Stimulated activated CD8-positive, alpha-beta memory T cell treated with anti-CD3 and anti-CD28 coated beads, Interleukin-4, amount 100 ng/mL, for 1 hour (primary cell): ENCODE data around the gene HOXA5.

Experiments
- DNase-seq, 2 donors: peaks; one replicate each; pipeline ENCODE4 v3.0.0-alpha.2; 2020; ENCODE audit warnings: low read depth in 2 of 2, low spot score in 1 of 2

Gene HOXA5

GRCh38 chr7:27143023-27143949 lies at the start of gene HOXA5:
HOXA5 (minus strand) TSS chr7:27143681; CDS start chr7:27143607, 74 bp downstream.
- no peak for DNase-seq

DNA sequence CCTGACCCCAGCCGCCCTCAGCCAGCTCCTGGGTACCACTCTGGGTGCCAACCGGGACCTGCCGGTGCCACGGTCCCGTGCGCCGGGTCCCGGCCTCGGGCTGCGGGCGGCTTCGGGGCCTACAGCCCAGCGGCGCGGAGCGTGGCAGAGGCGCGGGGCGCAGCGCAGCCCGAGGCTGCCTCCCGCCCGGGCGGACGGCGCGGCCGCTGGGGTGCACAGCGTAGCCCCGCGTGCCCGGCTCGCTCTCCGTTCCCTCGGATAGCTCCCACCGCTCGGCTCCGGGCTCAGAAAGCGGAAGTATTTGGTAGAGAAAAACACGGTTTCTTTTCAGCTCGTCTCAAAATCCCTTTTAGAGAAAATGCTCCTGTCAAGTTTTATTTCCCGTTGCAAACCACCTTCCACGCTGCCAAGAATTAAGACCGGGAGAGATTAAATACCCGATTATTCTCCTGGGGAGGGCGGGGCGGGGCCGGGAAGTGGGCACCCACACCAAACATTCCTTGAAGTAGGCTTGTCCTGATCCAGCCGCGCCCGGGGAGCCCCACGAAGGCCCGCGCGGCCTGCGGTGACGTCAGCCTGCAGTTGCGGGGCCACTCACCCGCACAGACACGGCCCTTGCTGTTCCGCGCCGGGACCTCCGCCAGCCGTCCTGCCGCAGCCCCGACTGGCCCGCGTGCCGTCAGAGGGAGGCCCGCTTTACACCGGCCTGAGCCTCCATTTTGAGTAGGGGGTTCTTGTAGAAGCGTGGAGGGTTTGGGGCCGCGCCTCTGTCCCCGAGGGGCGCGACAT lies 49.3 kb upstream of the HOXA5 start:
- DNase-seq, result no peak

GRCh38 chr7:27191833-27192545 lies 48.5 kb upstream of the HOXA5 start:
- no peak for DNase-seq

DNA sequence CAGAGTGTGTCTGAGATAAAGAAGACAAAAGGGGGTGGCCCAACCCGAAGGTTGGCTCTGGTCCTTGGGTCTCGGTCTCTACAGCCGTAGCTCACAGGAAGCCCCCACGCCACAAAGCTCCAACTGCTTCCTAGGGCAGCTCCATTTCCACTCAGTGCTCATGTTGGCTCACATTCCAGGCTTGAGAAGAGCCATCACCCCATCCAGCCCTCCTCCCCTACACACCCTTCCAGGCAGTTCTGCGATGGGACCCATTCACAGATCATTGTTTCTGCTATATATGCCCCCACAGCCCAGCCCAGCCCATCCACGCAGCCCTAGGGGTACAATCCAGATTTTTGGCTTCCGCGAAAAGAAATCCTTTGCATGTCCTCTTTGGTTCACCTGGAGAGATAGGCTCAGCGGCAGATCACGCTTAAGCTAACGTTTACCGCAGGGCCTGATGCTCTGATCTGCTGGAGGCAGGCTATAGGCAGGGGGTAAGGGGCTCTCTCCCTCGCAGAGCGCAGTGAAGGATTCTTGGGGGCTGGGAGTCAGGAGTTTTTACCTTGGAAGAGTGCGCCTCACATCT lies 47.8 kb upstream of the HOXA5 start:
- no peak for DNase-seq

GRCh38 chr7:27189997-27190748 lies 46.7 kb upstream of the HOXA5 start:
- DNase-seq, result no peak

DNA sequence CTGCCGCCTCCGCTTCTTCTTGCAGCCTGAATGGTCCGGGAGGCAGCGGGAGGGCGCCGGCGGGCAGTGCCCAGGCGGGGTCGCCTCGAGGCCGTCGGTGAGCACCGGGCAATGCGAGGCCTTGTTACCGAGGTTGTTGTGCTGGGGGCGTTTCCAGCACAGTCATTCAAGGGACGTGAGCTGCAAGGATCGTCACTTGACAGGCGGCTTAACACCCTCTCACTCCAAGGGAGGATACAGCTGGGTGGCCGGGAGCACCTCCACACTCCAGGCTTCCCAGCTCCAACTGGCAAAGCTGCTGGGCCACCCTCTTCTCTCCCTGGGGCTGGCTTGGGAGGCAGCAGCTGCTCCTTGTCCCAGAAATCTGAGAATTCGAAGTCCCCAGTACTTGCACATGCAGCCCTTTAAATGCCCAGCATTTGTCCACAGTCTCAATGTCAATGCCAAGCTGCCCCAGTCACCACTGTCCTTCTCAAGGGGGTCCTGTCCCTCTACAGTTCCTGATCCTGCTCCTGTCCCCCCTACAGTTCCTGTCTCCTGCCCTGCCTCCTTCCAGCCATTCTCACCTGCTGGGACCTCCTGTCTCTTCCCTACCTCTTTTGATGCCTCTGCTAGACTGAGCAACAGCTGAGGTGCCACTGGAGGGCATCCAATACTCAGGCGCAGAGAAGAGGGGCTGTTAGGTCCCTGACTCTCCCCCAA lies 46.0 kb upstream of the HOXA5 start:
- no peak for DNase-seq

DNA sequence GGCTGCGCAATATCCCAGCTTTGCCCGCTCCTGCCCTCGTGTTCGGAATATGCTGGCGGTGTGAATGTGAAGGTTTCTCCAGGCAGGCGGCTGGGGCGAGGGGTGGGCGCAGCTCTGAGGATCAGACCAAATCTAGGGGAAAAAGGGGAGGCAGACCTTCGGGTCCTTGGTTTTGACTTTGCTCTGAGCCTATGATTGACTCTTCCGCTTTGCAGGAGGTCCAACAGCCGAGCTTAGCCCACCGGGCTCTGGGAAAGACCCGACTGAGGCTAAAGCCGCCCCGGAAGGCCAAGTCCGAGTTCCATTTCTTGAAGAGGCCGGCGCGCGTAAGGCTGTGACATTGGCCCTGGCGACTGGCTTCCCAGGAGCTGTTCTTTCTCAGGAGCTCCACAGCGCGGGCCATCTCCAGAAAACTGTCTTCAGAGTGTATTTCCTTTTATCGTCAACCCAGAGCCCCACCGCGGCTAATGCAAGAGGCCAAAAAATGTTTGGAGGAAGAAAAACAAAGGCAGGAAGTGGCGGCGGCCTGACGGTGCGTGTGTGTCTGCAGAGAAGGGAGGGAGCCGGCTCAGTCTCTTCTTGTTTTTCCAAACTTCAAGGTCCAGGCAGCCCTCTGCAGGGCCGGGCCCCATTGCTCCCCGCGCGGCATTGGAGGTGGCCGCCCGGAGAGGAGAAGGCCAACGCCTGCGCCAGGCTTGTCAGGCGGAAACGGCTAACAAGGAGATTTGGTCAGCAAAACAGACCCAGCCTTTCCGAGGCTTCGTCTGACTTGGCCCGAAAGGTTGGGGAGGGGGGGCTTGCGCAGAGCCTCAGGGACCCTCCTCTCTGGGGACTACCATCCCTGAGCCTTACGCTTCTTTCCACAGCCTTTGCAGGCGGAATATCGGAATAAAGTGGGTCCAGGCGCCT lies 45.2 kb upstream of the HOXA5 start:
- no peak for DNase-seq

DNA sequence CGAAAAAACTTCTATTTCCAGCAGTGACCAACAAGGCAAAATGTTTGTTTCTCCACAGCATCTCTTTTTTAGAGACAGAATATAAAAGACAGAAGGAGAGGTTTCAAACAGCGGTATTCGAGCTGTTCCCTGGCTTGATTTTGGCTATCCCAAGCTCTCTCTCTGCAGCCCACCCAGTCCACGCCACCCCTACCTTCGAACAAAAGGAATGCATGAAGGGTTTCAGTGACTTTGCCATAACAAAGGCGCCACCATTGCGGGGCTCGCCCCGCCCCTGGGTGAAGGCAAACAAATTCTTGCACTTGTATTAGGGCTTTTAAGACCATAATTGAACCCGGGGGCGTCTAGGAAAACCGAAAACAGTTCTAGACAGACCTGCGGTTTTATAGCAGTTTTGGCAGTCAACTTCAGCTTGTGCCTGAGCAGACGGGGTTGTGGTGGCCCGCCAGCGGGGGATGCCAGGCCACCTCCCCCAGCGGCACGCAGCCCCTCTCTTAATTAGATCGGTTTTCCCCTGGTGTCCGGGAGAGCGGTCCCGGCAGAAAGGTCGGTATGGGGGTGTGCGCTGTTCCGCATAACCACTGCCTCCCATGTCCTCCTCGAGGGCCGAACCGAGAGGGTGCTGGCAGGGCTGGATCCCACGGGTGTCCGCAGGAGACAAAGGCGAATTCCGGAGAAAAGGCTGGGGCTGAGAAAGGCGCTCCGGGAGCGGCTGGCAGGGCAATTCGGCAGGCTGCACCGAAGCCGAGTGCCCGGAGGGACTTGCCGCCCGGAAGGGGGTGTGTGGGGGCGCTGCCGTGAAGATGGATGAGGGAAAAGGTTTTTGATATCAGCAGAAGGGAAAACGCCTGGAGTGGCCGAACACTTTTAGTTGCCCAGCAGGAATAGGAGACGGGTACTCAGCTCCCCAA lies 44.2 kb upstream of the HOXA5 start:
- no peak for DNase-seq

GRCh38 chr7:27186668-27187474 lies 43.4 kb upstream of the HOXA5 start:
- no peak for DNase-seq

GRCh38 chr7:27185854-27186667 lies 42.6 kb upstream of the HOXA5 start:
- no peak for DNase-seq

- no peak for DNase-seq
These were observed 41.8 kb upstream of the HOXA5 start, which contains the start of gene HOXA11 for GRCh38 chr7:27185013-27185853. HOXA11 (minus strand) TSS chr7:27185232; CDS start chr7:27185144, 88 bp downstream.

DNA sequence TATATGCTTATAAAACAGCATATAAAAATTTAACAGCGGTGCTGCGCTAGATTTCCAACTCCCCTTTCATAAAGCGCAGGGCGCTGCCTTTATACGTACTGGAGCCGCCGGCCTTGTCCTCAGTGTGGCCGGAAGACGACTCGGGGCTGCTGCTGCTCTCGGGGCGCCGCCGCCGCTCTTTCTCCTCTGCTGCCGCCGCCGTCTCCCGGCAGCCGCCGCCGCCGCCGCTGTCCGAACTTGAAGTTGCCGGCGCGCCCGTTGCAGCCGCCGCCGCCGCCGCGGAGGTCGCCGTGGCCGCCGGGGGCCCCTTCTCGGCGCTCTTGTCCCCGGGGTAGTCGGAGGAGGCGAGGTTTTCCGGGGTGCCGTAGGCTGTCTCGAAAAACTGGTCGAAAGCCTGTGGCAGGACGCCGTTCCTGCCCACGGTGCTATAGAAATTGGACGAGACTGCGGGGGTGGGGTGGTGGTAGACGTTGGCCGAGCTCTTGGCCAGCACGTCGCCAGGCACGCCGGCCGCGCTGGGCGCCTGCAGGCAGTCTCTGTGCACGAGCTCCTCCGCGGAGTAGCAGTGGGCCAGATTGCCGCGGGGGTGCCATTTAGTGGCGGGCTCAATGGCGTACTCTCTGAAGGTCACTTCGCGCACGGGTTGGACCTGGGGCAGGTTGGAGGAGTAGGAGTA lies 41.0 kb upstream of the HOXA5 start:
- no peak for DNase-seq

DNA sequence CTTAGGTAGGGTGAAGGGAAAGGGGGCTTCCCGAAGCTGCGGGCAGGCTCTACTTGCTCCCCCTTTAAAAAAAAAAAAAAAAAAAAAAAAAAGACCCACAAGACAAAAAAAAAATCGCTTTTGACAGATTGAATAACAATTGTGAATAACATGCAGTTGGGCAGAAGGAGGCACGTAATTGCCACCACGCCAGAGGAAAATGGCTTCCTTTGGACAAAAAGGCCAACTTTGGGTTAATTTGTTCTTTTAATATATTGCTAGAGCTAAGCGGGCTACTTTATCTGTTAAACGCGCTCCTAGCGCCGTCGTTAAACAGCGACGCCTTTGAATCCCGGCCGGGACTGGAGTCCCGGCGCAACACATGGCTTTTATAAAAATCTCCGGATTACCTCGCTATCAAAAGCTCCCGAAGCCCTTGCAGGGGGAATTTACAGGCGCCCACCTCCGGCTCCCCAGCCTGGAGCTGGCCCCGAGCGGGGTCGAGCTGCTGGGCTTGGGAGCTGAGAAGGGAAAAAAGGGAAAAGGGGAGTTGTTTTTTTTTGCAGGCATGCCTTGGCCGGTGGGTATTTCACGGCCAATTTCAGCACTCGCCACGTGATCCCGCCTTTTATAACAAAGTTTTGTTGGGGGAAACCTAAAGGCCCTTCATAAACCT lies 40.3 kb upstream of the HOXA5 start:
- no peak for DNase-seq
